ENCODE measurements around the gene CNPY3. TPM values are rescaled to one million over a fixed set of nuclear protein-coding genes. Genes with fewer than 3 reads are reported as not detected.

CNPY3 gene
- total and polyA plus RNA-seq, 2 of the 13 experiments (the other 11 are each of a cell fraction or from before 2014, with no cell fraction given): 42.3 to 60.2 TPM

- TF ChIP-seq ZNF460 (CRISPR knock-in tag; IDR thresholded peaks at IDR 0.05; ENCODE audit: borderline replicate concordance): peak; percentile 47; the same call in 1 of the 2 replicates
- TF ChIP-seq ZNF580 (CRISPR knock-in tag; IDR thresholded peaks at IDR 0.05; ENCODE audit: borderline replicate concordance, low read depth): no peak
- no peak for TF ChIP-seq SETDB1 (CRISPR knock-in tag; IDR thresholded peaks at IDR 0.05; ENCODE audit: borderline replicate concordance)
- no peak for TF ChIP-seq SSRP1 (CRISPR knock-in tag; IDR thresholded peaks at IDR 0.05)
- TF ChIP-seq EHMT2 (IDR thresholded peaks at IDR 0.05; ENCODE audit: borderline replicate concordance, low read depth, low read length): no peak
- TF ChIP-seq ZNF646 (CRISPR knock-in tag; IDR thresholded peaks at IDR 0.05): no peak
- no peak for TF ChIP-seq THAP11 (CRISPR knock-in tag; IDR thresholded peaks at IDR 0.05)
- TF ChIP-seq, protein P1, sequence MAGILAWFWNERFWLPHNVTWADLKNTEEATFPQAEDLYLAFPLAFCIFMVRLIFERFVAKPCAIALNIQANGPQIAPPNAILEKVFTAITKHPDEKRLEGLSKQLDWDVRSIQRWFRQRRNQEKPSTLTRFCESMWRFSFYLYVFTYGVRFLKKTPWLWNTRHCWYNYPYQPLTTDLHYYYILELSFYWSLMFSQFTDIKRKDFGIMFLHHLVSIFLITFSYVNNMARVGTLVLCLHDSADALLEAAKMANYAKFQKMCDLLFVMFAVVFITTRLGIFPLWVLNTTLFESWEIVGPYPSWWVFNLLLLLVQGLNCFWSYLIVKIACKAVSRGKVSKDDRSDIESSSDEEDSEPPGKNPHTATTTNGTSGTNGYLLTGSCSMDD (CRISPR knock-in tag; IDR thresholded peaks at IDR 0.05): no peak
- no peak for TF ChIP-seq ZNF768 (CRISPR knock-in tag; IDR thresholded peaks at IDR 0.05)
- no peak for TF ChIP-seq ERF (CRISPR knock-in tag; IDR thresholded peaks at IDR 0.05)
- TF ChIP-seq TP53 (CRISPR knock-in tag; conservative IDR thresholded peaks at IDR 0.05): no peak
- TF ChIP-seq NCOR1 (IDR thresholded peaks at IDR 0.05; ENCODE audit: borderline replicate concordance, low read length): no peak
- TF ChIP-seq ZFX (CRISPR knock-in tag; IDR thresholded peaks at IDR 0.05; ENCODE audit: low read depth): no peak
- no peak for TF ChIP-seq ZNF496 (CRISPR knock-in tag; IDR thresholded peaks at IDR 0.05; ENCODE audit: insufficient replicate concordance)
- TF ChIP-seq ZNF121 (CRISPR knock-in tag; IDR thresholded peaks at IDR 0.05): peak; percentile 91
Observed at GRCh38 chr6:42904467-42904866, 24.8 kb upstream of the CNPY3 start (continued).
